Mesendoderm (in vitro differentiated cells): ENCODE results near the gene GUCA1A.

Experiments used
- DNase-seq: peaks from one replicate; pipeline ENCODE4 v3.0.0; 2013
- H2AK5ac ChIP-seq: 2 replicates; pipeline ENCODE4 v1.6.1; 2013; ENCODE audit warnings: low read length, inconsistent platforms
- H2BK120ac ChIP-seq: 2 replicates; pipeline ENCODE4 v1.6.1; 2013; ENCODE audit warnings: low read depth, mild to moderate bottlenecking, low read length, moderate library complexity, mixed read lengths
- H2BK15ac ChIP-seq: replicated peaks from 2 replicates; pipeline ENCODE4 v1.6.1; 2013; ENCODE audit warnings: low read depth, mild to moderate bottlenecking, moderate library complexity
- H2BK5ac ChIP-seq: 2 replicates; pipeline ENCODE4 v1.6.1; 2013; ENCODE audit warnings: low read length, inconsistent platforms
- H3K18ac ChIP-seq: 2 replicates; pipeline ENCODE4 v1.6.1; 2013; ENCODE audit warnings: mild to moderate bottlenecking, low read length, mixed read lengths
- H3K23ac ChIP-seq: one replicate; pipeline ENCODE4 v1.6.1; 2013; ENCODE audit warnings: low read length
- H3K27ac ChIP-seq: 2 replicates; pipeline ENCODE4 v1.5.1; 2013; ENCODE audit warnings: low read depth, mild to moderate bottlenecking, inconsistent platforms, low read length, moderate library complexity
- H3K27me3 ChIP-seq: 2 replicates; pipeline ENCODE4 v1.6.1; 2013; ENCODE audit warnings: low read length, control low read depth, mild to moderate bottlenecking, inconsistent platforms; ENCODE audit not compliant: insufficient read depth, poor library complexity
- H3K36me3 ChIP-seq: 2 replicates; pipeline ENCODE4 v1.6.1; 2013; ENCODE audit warnings: low read length, inconsistent platforms; ENCODE audit not compliant: control insufficient read depth, insufficient read depth
- H3K4ac ChIP-seq: one replicate; pipeline ENCODE4 v1.6.1; 2013; ENCODE audit warnings: low read depth, mild to moderate bottlenecking, low read length, moderate library complexity
- H3K4me1 ChIP-seq: 2 replicates; pipeline ENCODE4 v1.6.1; 2013; ENCODE audit warnings: low read depth, low read length, inconsistent platforms; ENCODE audit not compliant: control insufficient read depth
- H3K4me2 ChIP-seq: 2 replicates; pipeline ENCODE4 v1.6.1; 2013; ENCODE audit warnings: low read length
- H3K4me3 ChIP-seq: 2 replicates; pipeline ENCODE4 v1.5.1; 2013; ENCODE audit warnings: mild to moderate bottlenecking, low read length
- H3K56ac ChIP-seq: one replicate; pipeline ENCODE4 v1.6.1; 2013; ENCODE audit warnings: low read length
- H3K79me1 ChIP-seq: 2 replicates; pipeline ENCODE4 v1.6.1; 2013; ENCODE audit warnings: low read length, inconsistent platforms
- H3K79me2 ChIP-seq: 2 replicates; pipeline ENCODE4 v1.6.1; 2013; ENCODE audit warnings: mild to moderate bottlenecking, low read length; ENCODE audit not compliant: control insufficient read depth, insufficient read depth
- H3K9ac ChIP-seq: 2 replicates; pipeline ENCODE4 v1.6.1; 2013; ENCODE audit warnings: low read length, inconsistent platforms
- H4K5ac ChIP-seq: one replicate; pipeline ENCODE4 v1.6.1; 2013; ENCODE audit warnings: low read length
- H4K8ac ChIP-seq: one replicate; pipeline ENCODE4 v1.6.1; 2013; ENCODE audit warnings: low read depth, mild to moderate bottlenecking, control low read depth, low read length, moderate library complexity
- WGBS: extraction: QIAGEN DNeasy Blood & Tissue Kit; methylation state at CpG from one replicate; pipeline ENCODE4 v1.1.7; 2013; ENCODE audit warnings: low lambda C conversion rate, missing lambda C conversion rate; ENCODE audit not compliant: insufficient coverage; ENCODE audit errors: extremely low coverage; 5-methylcytosine and 5-hydroxymethylcytosine counted together

GUCA1A gene

GRCh38 chr6:42179945-42180313 lies 6.8 kb downstream of the GUCA1A start:
- no peak overlapping the region for H3K27ac ChIP-seq
- no peak overlapping the region for H3K18ac ChIP-seq
- no peak overlapping the region for H2AK5ac ChIP-seq
- peaks cover 2% of the 10 kb centered on the region for H3K4me1 ChIP-seq
- H3K56ac ChIP-seq = no peak overlapping the region
- H2BK15ac ChIP-seq = no peak overlapping the region
- no peak overlapping the region for H3K4me2 ChIP-seq
- WGBS = no CpG with 5 or more reads among the region's 3 CpGs
- no peaks in the 10 kb centered on the region for H3K79me2 ChIP-seq
- no peak overlapping the region for H3K23ac ChIP-seq
- H2BK5ac ChIP-seq = no peak overlapping the region
- no peak overlapping the region for H3K4ac ChIP-seq
- no peaks in the 10 kb centered on the region for H3K36me3 ChIP-seq
- no peak overlapping the region for H3K9ac ChIP-seq
- no peak overlapping the region for H2BK120ac ChIP-seq
- no peak for DNase-seq
- H4K5ac ChIP-seq = no peak overlapping the region
- H3K27me3 ChIP-seq = no peaks in the 10 kb centered on the region
- H3K79me1 ChIP-seq = no peaks in the 10 kb centered on the region
- no peak overlapping the region for H4K8ac ChIP-seq
- no peak overlapping the region for H3K4me3 ChIP-seq

GRCh38 chr6:42182101-42182500 lies 8.9 kb downstream of the GUCA1A start:
- H4K5ac ChIP-seq = no peak overlapping the region
- H2BK120ac ChIP-seq = no peak overlapping the region
- no peak overlapping the region for H2AK5ac ChIP-seq
- H3K79me2 ChIP-seq = no peaks in the 10 kb centered on the region
- no peak overlapping the region for H2BK15ac ChIP-seq
- no peak overlapping the region for H3K4me3 ChIP-seq
- no peak for DNase-seq
- H3K4me1 ChIP-seq = peaks cover 2% of the 10 kb centered on the region
- H3K36me3 ChIP-seq = no peaks in the 10 kb centered on the region
- H3K4ac ChIP-seq = no peak overlapping the region
- WGBS = no CpG with 5 or more reads among the region's 5 CpGs
- no peak overlapping the region for H3K9ac ChIP-seq
- H3K4me2 ChIP-seq = no peak overlapping the region
- no peak overlapping the region for H3K23ac ChIP-seq
- no peaks in the 10 kb centered on the region for H3K27me3 ChIP-seq
- no peak overlapping the region for H4K8ac ChIP-seq
- no peak overlapping the region for H3K27ac ChIP-seq
- H3K18ac ChIP-seq = no peak overlapping the region
- no peak overlapping the region for H3K56ac ChIP-seq
- no peak overlapping the region for H2BK5ac ChIP-seq
- no peaks in the 10 kb centered on the region for H3K79me1 ChIP-seq

- WGBS = no CpG with 5 or more reads among the region's 4 CpGs
- Histone ChIP-seq H3K27ac (no peak overlapping the region), H4K5ac (no peak overlapping the region), H2BK5ac (no peak overlapping the region), H2BK15ac (no peak overlapping the region), H3K9ac (no peak overlapping the region), H3K79me2 (no peaks in the 10 kb centered on the region), H3K23ac (no peak overlapping the region), H3K4me1 (no peaks in the 10 kb centered on the region), H3K79me1 (no peaks in the 10 kb centered on the region), H2BK120ac (no peak overlapping the region), H3K4ac (no peak overlapping the region), H3K18ac (no peak overlapping the region), H2AK5ac (no peak overlapping the region), H3K56ac (no peak overlapping the region), H3K36me3 (no peaks in the 10 kb centered on the region), H3K4me3 (no peak overlapping the region), H3K4me2 (no peak overlapping the region), H3K27me3 (no peaks in the 10 kb centered on the region), H4K8ac (no peak overlapping the region)
- DNase-seq = no peak
These were observed 11.3 kb downstream of the GUCA1A start for GRCh38 chr6:42184475-42184874.

GRCh38 chr6:42185597-42185996 lies 12.4 kb downstream of the GUCA1A start:
- Histone ChIP-seq H3K18ac (no peak overlapping the region), H3K79me2 (no peaks in the 10 kb centered on the region), H3K4me1 (no peaks in the 10 kb centered on the region), H3K27ac (no peak overlapping the region), H3K36me3 (no peaks in the 10 kb centered on the region), H3K27me3 (no peaks in the 10 kb centered on the region), H2BK120ac (no peak overlapping the region), H3K9ac (no peak overlapping the region), H3K56ac (no peak overlapping the region), H3K23ac (no peak overlapping the region), H2BK15ac (no peak overlapping the region), H3K79me1 (no peaks in the 10 kb centered on the region), H3K4me3 (no peak overlapping the region), H3K4me2 (no peak overlapping the region), H2BK5ac (no peak overlapping the region), H4K5ac (no peak overlapping the region), H4K8ac (no peak overlapping the region), H3K4ac (no peak overlapping the region), H2AK5ac (no peak overlapping the region)
- DNase-seq = no peak
- no CpG with 5 or more reads among the region's 10 CpGs for WGBS

GRCh38 chr6:42188406-42188805 lies 15.2 kb downstream of the GUCA1A start:
- H2AK5ac ChIP-seq = no peak overlapping the region

GRCh38 chr6:42190554-42191183 lies 17.5 kb downstream of the GUCA1A start:
- Histone ChIP-seq H2BK15ac (no peak overlapping the region), H4K5ac (no peak overlapping the region), H3K27ac (no peak overlapping the region), H3K18ac (no peak overlapping the region), H2AK5ac (no peak overlapping the region), H3K9ac (no peak overlapping the region), H3K56ac (no peak overlapping the region), H3K4ac (no peak overlapping the region), H3K4me3 (no peak overlapping the region), H2BK120ac (no peak overlapping the region), H3K4me1 (no peaks in the 10 kb centered on the region), H2BK5ac (no peak overlapping the region), H3K4me2 (no peak overlapping the region), H3K27me3 (no peaks in the 10 kb centered on the region), H3K79me1 (no peaks in the 10 kb centered on the region), H4K8ac (no peak overlapping the region), H3K36me3 (no peaks in the 10 kb centered on the region), H3K23ac (no peak overlapping the region), H3K79me2 (no peaks in the 10 kb centered on the region)
- WGBS = no CpG with 5 or more reads among the region's 5 CpGs
- DNase-seq = no peak

More at GRCh38 chr6:42188406-42188805, 15.2 kb downstream of the GUCA1A start:
- Histone ChIP-seq H3K79me2 (no peaks in the 10 kb centered on the region), H3K56ac (no peak overlapping the region), H3K23ac (no peak overlapping the region), H2BK120ac (no peak overlapping the region), H3K4me1 (no peaks in the 10 kb centered on the region), H4K8ac (no peak overlapping the region), H3K4ac (no peak overlapping the region), H3K4me2 (no peak overlapping the region), H2BK5ac (no peak overlapping the region), H3K4me3 (no peak overlapping the region), H2BK15ac (no peak overlapping the region), H3K9ac (no peak overlapping the region), H3K36me3 (no peaks in the 10 kb centered on the region), H3K27ac (no peak overlapping the region), H3K79me1 (no peaks in the 10 kb centered on the region), H3K18ac (no peak overlapping the region), H4K5ac (no peak overlapping the region), H3K27me3 (no peaks in the 10 kb centered on the region)
- no peak for DNase-seq
- WGBS = no CpG with 5 or more reads among the region's 6 CpGs
